ENCODE results near the gene CLEC16A. TPM values are rescaled to one million over a fixed set of nuclear protein-coding genes. Genes with fewer than 3 reads are reported as not detected.

CLEC16A gene
- total and polyA plus RNA-seq, 3 experiments from 2014 or later = 18.6 to 38.2 (median 38.1) TPM

DNA sequence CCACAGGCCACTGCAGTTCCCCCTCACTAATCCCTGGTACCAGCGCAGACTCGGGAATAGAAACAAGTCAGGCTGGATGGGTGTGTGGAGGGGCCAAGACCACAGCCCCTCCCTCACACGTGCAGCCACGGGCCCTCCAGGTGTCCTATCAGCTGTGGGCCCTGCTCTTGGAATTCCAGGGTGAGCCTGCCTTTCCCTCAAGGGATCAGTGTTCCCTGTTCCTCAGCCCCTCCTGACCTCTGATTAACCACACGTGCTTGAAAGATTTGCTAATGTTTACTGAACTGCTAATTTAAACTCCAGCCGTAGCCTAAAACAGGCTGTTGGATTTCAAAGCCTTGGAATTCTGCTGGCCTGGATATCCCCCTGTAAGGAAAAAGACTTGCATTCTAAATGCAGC, 165.2 kb downstream of the CLEC16A start:
- Histone ChIP-seq H3K27me3 (ENCODE audit: insufficient read depth, low read length, poor library complexity, severe bottlenecking) (no peaks in the 10 kb centered on the region), H3K27ac (ENCODE audit: low read depth, low read length) (no peak overlapping the region), H3K4me3 (ENCODE audit: low read length) (no peak overlapping the region), H3K9me3 (ENCODE audit: low read length) (no peaks in the 10 kb centered on the region), H3K36me3 (ENCODE audit: insufficient read depth, low read length) (no peaks in the 10 kb centered on the region), H3K4me1 (ENCODE audit: insufficient read depth, low read length) (peaks cover 40% of the 10 kb centered on the region)
- POLR2A ChIA-PET = no interaction called here
- peak overlapping the region in 1 of 7 donors; percentile 9 for H3K4me3 Mint-ChIP-seq
- no peaks in the 10 kb centered on the region for H3K27me3 Mint-ChIP-seq
- CTCF ChIA-PET = no interaction called here
- peaks cover 32 to 39% (median 36%) of the 10 kb centered on the region in 3 donors for H3K4me1 Mint-ChIP-seq
- no peak overlapping the region for H3K27ac Mint-ChIP-seq
- H3K9me3 Mint-ChIP-seq = peaks cover 0 to 4% (median 0%) of the 10 kb centered on the region in 5 donors
- no peak for DNase-seq
- H3K36me3 Mint-ChIP-seq = peaks cover 4 to 5% (median 5%) of the 10 kb centered on the region in 3 donors

DNA sequence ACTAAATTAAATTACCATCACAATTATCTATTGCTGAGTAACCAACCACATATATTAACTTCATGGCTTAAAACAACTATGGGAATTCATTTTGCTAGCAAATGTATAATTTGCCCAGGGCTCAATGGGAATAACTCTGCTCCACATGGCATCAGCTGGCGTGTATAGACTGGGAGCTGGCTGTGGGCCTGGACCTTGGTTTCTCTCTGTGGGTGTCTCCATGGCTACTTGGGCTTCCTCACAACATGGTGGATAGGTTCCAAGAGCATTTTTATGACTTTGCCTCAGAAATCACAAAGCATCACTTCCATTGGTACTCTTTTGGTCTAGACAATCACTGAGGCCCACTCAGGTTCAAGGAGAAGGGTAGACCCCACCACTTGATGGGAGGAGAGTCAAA, 166.8 kb downstream of the CLEC16A start:
- H3K9me3 Mint-ChIP-seq = peaks cover 0 to 4% (median 0%) of the 10 kb centered on the region in 5 donors
- H3K4me3 ChIP-seq (ENCODE audit: low read length) = no peak overlapping the region
- no peaks in the 10 kb centered on the region for H3K27me3 Mint-ChIP-seq
- H3K27ac ChIP-seq (ENCODE audit: low read depth, low read length) = no peak overlapping the region
- no peak overlapping the region for H3K4me3 Mint-ChIP-seq
- H3K4me1 ChIP-seq (ENCODE audit: insufficient read depth, low read length) = peaks cover 29% of the 10 kb centered on the region
- no peaks in the 10 kb centered on the region for H3K36me3 ChIP-seq (ENCODE audit: insufficient read depth, low read length)
- H3K27me3 ChIP-seq (ENCODE audit: insufficient read depth, low read length, poor library complexity, severe bottlenecking) = no peaks in the 10 kb centered on the region
- ChIA-PET POLR2A (no interaction called here), CTCF (no interaction called here)
- H3K27ac Mint-ChIP-seq = no peak overlapping the region
- DNase-seq = no peak
- H3K4me1 Mint-ChIP-seq = peaks cover 25 to 34% (median 31%) of the 10 kb centered on the region in 3 donors
- H3K9me3 ChIP-seq (ENCODE audit: low read length) = no peaks in the 10 kb centered on the region
- H3K36me3 Mint-ChIP-seq = peaks cover 2 to 5% (median 4%) of the 10 kb centered on the region in 3 donors

DNA sequence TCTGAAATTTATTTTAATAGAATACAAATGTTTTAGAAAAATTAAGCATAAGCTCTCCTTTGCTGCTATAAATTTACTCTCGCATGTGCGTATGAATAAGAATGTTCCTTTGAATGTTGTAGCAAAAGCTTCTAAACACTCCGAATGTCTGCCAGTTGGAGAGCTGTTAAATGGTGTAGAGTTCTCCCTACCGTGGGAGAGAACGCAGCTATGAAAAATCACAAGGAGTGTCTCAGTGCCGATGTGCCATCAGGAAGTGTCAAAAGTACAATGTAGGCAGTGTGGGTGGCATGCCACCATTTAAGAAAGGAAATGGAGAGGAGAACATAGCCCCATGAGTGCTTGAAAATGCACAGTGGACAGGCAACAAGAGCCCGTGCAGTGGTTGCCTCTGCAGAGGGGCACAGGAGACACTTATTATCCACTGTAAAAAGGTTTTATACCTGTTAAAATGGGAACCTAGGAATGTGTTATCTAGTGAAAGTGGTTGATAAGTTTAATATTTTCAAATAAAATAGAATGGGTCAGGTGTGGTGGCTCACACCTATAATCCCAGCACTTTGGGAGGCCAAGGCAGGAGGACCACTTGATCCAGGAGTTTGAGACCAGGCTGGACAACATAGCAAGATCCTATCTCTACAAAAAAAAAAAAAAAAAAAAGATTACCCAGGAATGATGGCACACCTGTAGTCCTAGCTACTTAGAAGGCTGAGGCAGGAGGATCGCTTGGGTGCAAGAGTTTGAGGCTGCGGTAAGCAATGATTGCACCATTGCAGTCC, 167.7 kb downstream of the CLEC16A start:
- Mint-ChIP-seq H3K36me3 (peaks cover 2 to 5% (median 4%) of the 10 kb centered on the region in 3 donors), H3K4me1 (peaks cover 28 to 41% (median 40%) of the 10 kb centered on the region in 3 donors), H3K27ac (peak overlapping the region in 1 of 8 donors; percentile 87), H3K9me3 (peaks cover 0 to 4% (median 0%) of the 10 kb centered on the region in 5 donors), H3K27me3 (no peaks in the 10 kb centered on the region), H3K4me3 (no peak overlapping the region)
- Histone ChIP-seq H3K36me3 (ENCODE audit: insufficient read depth, low read length) (no peaks in the 10 kb centered on the region), H3K27ac (ENCODE audit: low read depth, low read length) (no peak overlapping the region), H3K4me3 (ENCODE audit: low read length) (no peak overlapping the region), H3K4me1 (ENCODE audit: insufficient read depth, low read length) (peaks cover 27% of the 10 kb centered on the region), H3K27me3 (ENCODE audit: insufficient read depth, low read length, poor library complexity, severe bottlenecking) (no peaks in the 10 kb centered on the region), H3K9me3 (ENCODE audit: low read length) (no peaks in the 10 kb centered on the region)
- DNase-seq = no peak
- ChIA-PET POLR2A (no interaction called here), CTCF (no interaction called here)

GRCh38 chr16:11112723-11113348, 168.5 kb downstream of the CLEC16A start:
- H3K36me3 ChIP-seq (ENCODE audit: insufficient read depth, low read length) = no peaks in the 10 kb centered on the region
- ChIA-PET POLR2A (no interaction called here), CTCF (no interaction called here)
- Mint-ChIP-seq H3K27ac (no peak overlapping the region), H3K27me3 (no peaks in the 10 kb centered on the region), H3K36me3 (peaks cover 2 to 5% (median 4%) of the 10 kb centered on the region in 3 donors), H3K4me1 (peaks cover 31 to 45% (median 41%) of the 10 kb centered on the region in 3 donors), H3K9me3 (peaks cover 0 to 4% (median 0%) of the 10 kb centered on the region in 5 donors), H3K4me3 (peak overlapping the region in 1 of 7 donors; percentile 32)
- H3K9me3 ChIP-seq (ENCODE audit: low read length) = no peaks in the 10 kb centered on the region
- H3K4me1 ChIP-seq (ENCODE audit: insufficient read depth, low read length) = peaks cover 27% of the 10 kb centered on the region
- no peak overlapping the region for H3K4me3 ChIP-seq (ENCODE audit: low read length)
- H3K27ac ChIP-seq (ENCODE audit: low read depth, low read length) = no peak overlapping the region
- no peak for DNase-seq
- H3K27me3 ChIP-seq (ENCODE audit: insufficient read depth, low read length, poor library complexity, severe bottlenecking) = no peaks in the 10 kb centered on the region

DNA sequence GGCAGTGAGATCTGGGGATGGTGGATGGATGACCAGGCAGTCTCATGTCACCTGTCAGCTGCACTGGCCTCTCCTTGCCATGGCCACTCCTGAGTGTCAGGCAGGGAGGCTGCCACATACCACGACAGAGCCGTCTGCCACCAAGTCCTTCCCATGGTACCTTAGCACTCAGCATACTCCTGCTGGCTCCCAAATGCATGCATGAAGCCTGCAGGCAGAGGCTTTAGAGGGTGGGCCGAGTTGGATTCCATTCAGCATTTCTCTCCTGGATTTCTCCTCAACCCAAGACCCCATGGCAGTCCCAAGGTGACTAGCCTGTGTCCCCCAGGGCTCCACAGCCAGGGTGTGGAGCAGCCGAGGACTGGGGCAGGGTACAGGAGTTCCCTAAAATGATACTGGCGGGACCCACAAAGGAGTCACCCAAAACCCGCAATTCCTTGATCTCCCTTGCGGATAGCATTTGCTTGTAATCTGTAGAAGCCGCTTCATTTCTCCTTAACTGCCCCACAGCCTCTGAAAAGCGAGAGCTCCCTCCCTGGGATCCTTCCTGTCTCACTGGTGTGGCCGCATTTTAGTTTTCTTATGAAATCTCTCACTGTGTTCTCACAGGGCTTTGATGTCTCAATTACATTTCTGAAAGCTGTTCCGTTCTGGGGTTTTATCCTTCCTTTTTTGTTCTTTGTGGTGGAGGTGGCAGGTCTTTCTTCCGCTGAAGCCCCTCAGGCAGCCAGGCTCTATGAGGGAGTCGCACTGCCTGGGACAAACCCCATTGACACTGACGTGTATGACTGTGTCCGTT, 170.2 kb downstream of the CLEC16A start:
- ChIA-PET POLR2A (interaction anchor here (1.0 kb wide), 1 partner anchor 141 kb away, joined by 3 read pairs; the partner anchor contains the start of gene SOCS1), CTCF (interaction anchor here (2.3 kb wide), 1 partner anchor 141 kb away, joined by 5 read pairs; the partner anchor contains the start of gene SOCS1)
- Histone ChIP-seq H3K4me1 (ENCODE audit: insufficient read depth, low read length) (peaks cover 27% of the 10 kb centered on the region), H3K4me3 (ENCODE audit: low read length) (peak overlapping the region; percentile 15), H3K27me3 (ENCODE audit: insufficient read depth, low read length, poor library complexity, severe bottlenecking) (no peaks in the 10 kb centered on the region), H3K36me3 (ENCODE audit: insufficient read depth, low read length) (no peaks in the 10 kb centered on the region), H3K9me3 (ENCODE audit: low read length) (no peaks in the 10 kb centered on the region), H3K27ac (ENCODE audit: low read depth, low read length) (no peak overlapping the region)
- Mint-ChIP-seq H3K4me1 (peaks cover 31 to 45% (median 41%) of the 10 kb centered on the region in 3 donors), H3K4me3 (peak overlapping the region; percentile 12 to 83 (median 65)), H3K27ac (peak overlapping the region; percentile 4 to 97 (median 70)), H3K27me3 (peaks cover 0 to 2% of the 10 kb centered on the region in 2 donors), H3K36me3 (peaks cover 2 to 5% (median 4%) of the 10 kb centered on the region in 3 donors), H3K9me3 (peaks cover 0 to 4% (median 0%) of the 10 kb centered on the region in 5 donors)
- peak in 2 of 5 donors; percentile 44 to 55 for DNase-seq

- no peak for DNase-seq
- Histone ChIP-seq H3K36me3 (ENCODE audit: insufficient read depth, low read length) (no peaks in the 10 kb centered on the region), H3K9me3 (ENCODE audit: low read length) (no peaks in the 10 kb centered on the region), H3K4me3 (ENCODE audit: low read length) (no peak overlapping the region), H3K27ac (ENCODE audit: low read depth, low read length) (no peak overlapping the region), H3K27me3 (ENCODE audit: insufficient read depth, low read length, poor library complexity, severe bottlenecking) (no peaks in the 10 kb centered on the region), H3K4me1 (ENCODE audit: insufficient read depth, low read length) (peaks cover 24% of the 10 kb centered on the region)
- Mint-ChIP-seq H3K4me3 (no peak overlapping the region), H3K9me3 (no peaks in the 10 kb centered on the region), H3K27ac (peak overlapping the region in 2 of 8 donors; percentile 74 to 80), H3K4me1 (peaks cover 30 to 42% (median 35%) of the 10 kb centered on the region in 3 donors), H3K27me3 (peaks cover 0 to 2% of the 10 kb centered on the region in 2 donors), H3K36me3 (peaks cover 0 to 25% (median 14%) of the 10 kb centered on the region in 3 donors)
- ChIA-PET CTCF (no interaction called here), POLR2A (no interaction called here)
Measured at GRCh38 chr16:11117576-11118211, 173.3 kb downstream of the CLEC16A start.

- Histone ChIP-seq H3K36me3 (ENCODE audit: insufficient read depth, low read length) (peaks cover 4% of the 10 kb centered on the region), H3K4me1 (ENCODE audit: insufficient read depth, low read length) (peaks cover 16% of the 10 kb centered on the region), H3K27ac (ENCODE audit: low read depth, low read length) (no peak overlapping the region), H3K27me3 (ENCODE audit: insufficient read depth, low read length, poor library complexity, severe bottlenecking) (no peaks in the 10 kb centered on the region), H3K9me3 (ENCODE audit: low read length) (no peaks in the 10 kb centered on the region), H3K4me3 (ENCODE audit: low read length) (no peak overlapping the region)
- Mint-ChIP-seq H3K36me3 (peaks cover 0 to 30% (median 16%) of the 10 kb centered on the region in 3 donors), H3K4me3 (no peak overlapping the region), H3K27ac (peak overlapping the region in 3 of 8 donors; percentile 15 to 80 (median 37)), H3K4me1 (peaks cover 22 to 36% (median 27%) of the 10 kb centered on the region in 3 donors), H3K27me3 (peaks cover 0 to 2% of the 10 kb centered on the region in 2 donors), H3K9me3 (no peaks in the 10 kb centered on the region)
- DNase-seq = no peak
- ChIA-PET CTCF (no interaction called here), POLR2A (no interaction called here)
Measured at GRCh38 chr16:11118479-11118878, 174.1 kb downstream of the CLEC16A start.
